GM12874 (cell line): ENCODE data around the gene SMG6.
A peak's percentile ranks its signal among the peaks of the same experiment; 100 is the strongest.

Source experiments
- TF ChIP-seq, protein P1 (sequence below): IDR thresholded peaks from 2 replicates; pipeline ENCODE4 v1.5.1; 2011; ENCODE audit warnings: low read depth, mild to moderate bottlenecking, control low read depth, low read length, moderate library complexity; ENCODE audit not compliant: insufficient read depth

SMG6 gene

DNA sequence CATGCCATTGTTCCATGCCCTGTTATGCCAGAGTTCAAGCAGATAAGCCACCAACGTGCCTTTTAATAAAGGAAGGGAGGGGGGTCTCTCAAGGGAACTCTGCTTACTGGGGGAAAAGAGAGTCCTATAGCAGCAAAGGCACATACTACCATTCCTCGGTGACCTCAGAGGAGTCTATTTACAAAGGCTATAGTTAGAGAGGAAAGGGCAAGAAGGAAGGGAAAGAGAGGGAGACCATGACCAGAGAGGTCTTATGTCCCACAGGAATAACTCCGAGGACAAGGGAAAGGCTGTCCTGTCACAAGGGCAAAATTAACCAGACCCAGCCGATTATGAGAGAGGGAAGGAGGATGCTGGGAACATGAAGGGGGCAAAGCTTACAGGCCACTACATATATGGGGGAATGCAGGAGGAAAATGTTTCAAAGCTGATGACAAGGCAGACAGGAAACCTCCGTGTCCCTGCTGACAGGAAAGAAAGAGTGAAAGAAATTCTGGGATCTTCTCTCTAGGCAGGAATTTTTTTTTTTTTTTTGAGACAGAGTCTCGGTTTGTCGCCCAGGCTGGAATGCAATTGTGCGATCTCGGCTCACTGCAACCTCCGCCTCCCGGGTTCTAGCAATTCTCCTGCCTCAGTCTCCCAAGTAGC, 197.2 kb downstream of the SMG6 start:
- TF ChIP-seq, protein P1, sequence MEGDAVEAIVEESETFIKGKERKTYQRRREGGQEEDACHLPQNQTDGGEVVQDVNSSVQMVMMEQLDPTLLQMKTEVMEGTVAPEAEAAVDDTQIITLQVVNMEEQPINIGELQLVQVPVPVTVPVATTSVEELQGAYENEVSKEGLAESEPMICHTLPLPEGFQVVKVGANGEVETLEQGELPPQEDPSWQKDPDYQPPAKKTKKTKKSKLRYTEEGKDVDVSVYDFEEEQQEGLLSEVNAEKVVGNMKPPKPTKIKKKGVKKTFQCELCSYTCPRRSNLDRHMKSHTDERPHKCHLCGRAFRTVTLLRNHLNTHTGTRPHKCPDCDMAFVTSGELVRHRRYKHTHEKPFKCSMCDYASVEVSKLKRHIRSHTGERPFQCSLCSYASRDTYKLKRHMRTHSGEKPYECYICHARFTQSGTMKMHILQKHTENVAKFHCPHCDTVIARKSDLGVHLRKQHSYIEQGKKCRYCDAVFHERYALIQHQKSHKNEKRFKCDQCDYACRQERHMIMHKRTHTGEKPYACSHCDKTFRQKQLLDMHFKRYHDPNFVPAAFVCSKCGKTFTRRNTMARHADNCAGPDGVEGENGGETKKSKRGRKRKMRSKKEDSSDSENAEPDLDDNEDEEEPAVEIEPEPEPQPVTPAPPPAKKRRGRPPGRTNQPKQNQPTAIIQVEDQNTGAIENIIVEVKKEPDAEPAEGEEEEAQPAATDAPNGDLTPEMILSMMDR = no peak

DNA sequence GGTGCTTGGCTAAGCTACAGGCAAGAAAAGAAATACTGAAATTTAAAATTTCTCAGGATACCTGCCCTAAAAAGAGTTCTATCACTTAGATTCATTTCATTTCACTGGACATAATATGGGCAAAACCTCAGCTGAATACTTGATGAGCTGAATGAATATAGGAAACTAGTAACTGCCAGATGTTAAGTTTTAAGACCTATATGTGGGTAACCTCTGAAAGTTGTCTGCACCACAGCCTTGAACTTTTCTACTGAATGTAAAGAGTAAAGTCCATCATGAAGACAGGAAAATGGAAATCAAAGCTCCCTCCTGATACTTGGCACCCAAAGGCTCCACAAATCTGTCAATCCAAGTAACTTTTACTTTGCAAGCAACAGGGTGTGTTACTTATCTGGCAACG, 197.9 kb downstream of the SMG6 start:
- TF ChIP-seq, protein P1 = no peak

DNA sequence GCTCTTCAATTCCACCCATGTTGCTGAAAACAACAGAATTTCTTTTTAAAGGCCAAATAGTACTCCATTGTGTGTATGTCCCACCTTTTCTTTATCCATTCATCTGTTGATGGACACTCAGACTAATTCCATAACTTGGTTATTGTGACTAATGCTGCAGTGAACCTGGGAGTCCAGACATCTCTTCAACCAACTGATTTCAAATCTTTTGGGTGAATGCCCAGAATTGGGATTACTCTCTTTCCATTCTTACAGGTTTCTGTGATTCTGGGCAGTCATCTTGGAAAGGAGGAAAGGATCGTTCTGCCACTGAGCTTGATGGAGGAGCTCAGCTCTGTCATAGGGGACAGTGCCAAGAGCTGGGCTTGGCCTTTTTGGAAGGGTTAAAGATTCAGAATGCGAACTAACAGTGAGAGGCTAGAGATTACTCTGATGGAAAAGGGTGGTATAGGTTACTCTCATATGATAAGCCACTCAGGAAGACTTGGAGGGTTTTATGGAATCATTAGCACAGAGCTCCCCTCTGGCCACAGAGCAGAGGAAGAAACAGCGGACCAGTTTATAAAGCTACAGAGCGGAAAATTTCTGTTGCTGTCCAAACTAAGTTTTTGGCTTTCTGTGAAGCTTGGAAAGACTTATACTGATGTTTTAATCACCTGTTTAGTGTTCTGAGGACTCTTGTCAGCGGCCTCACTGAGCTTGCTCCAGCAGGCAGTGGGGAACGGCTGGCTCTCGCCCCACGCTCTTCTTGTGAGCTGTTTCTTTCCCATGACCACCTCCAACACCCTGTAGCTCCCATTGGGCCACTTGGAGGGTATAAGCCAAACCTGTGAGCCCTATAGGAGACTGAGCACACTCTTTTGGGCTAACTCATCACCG, 200.4 kb downstream of the SMG6 start:
- TF ChIP-seq, protein P1 = no peak

DNA sequence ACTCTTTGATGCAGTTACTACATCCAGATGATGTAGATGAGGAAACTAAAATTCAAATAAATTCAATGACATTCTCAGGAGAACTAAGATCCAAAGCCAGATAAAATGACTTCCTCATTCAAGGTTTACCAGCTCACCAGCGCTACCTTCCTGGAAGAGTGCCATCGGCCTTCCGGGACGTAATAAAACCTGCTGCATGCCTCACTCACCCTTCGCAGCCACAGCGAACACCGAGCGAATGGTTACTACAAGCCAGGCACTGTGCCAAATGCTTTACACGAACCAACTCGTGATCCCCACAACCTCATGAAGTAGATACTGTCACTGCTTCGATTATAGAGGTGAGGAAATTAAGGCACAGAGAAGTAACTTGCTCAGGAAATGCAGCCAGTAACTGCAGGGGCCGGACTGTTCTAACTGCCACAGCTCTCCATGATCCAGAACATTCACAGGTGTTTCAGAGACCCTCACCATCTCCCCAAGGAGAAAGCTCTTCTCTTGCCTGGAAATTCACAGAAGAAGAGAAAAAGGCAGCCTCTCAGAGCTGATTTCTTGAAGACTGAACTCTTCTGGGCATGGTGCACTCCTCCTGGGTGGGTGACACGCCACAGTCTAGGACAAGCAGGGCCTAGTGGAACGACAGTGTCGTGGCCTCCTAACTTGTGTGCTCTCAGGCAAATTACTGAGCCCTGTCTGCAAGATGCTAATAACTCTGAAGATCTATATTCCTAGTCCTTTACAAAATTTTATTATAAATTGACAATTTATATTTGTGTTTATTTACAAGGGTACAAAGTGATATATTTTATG, 201.9 kb downstream of the SMG6 start:
- TF ChIP-seq, protein P1 = no peak

DNA sequence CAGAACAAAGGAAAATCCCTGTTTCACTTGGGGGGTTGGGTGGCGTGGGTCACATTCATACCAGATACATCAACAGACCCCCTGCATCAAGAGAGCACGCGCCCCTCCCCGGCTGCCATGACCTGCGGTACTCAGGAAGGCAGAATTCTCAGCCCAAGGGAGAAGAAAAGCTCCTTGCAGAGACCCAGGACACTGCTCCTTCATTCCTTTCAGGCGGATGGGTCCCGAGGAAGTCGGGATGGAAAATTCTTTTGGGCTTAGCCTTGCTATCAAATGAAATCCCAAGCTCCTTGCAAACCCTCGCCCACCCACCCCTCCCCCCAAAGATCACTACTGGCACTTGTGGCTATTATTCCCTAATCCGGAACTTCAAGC, 208.1 kb downstream of the SMG6 start:
- TF ChIP-seq, protein P1 = no peak

DNA sequence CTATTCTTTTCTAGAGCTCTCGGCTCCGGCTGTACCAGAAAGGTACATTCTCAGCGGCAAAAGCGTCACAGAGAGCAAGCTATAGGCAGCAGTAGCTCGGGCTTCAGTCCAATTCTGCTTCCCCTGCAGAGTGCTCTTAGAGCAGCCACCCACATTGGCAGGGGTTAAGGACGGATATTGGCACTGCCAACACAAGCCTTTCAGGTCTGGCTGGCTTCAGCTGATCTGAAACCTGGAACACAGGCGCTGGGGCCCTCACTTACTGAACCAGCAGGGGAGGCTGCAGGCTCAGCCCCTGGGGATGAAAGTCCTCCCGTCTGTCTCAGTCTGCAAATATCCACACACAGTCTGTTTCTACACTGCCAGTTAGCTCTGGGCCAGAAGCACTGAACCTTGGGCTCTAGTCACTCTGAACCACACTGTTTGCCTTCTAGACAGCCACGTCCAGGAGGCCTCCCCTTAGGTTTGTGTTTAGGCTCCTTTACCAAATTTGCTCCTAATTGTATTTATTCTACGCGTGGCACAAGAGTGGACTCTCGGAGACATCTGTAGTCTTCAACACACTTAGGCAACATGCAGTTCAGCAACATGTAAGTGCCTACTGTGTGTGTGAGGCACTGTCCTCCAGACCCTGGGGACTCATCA, 208.6 kb downstream of the SMG6 start:
- TF ChIP-seq, protein P1 = peak; percentile 72
